ENCODE measurements around the gene HERPUD2.
A peak's percentile ranks its signal among the peaks of the same experiment; 100 is the strongest.
"Not testable (repeated sequence)": the region's sequence is repeated elsewhere in the genome, so short reads cannot be mapped to it uniquely, and the experiment has no call there.

HERPUD2 gene

DNA sequence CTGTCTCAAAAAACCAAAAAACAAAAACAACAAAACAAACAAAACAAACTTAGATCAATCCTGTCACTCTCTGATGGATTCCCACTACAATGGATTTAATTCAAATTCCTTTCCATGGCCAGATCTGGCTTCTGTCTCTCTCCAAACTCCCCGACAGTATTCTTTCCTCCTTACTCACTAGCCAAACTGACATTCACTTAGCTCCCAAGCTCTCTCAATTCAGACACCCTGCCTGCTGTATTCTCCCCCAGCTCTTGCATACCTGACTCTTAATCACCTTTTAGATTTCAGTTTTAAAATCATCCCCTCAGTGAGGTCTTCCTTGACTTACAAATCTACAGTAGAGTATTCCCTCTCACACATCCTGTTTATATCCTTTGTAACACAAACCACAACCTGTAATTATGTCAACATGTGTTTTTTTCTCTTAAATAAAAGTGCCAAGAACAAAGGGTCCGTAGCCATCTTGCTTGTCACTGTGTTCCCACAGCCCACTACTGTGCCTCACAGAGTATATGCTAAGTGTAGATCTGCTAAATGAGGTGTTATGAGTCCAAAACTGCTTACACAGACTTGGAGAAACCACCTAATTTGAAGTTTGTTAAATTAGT is 14.4 kb downstream of the HERPUD2 start:
- no peak for DNase-seq (ENCODE audit: low read depth in 2 of 3, low spot score in 2 of 3)

DNA sequence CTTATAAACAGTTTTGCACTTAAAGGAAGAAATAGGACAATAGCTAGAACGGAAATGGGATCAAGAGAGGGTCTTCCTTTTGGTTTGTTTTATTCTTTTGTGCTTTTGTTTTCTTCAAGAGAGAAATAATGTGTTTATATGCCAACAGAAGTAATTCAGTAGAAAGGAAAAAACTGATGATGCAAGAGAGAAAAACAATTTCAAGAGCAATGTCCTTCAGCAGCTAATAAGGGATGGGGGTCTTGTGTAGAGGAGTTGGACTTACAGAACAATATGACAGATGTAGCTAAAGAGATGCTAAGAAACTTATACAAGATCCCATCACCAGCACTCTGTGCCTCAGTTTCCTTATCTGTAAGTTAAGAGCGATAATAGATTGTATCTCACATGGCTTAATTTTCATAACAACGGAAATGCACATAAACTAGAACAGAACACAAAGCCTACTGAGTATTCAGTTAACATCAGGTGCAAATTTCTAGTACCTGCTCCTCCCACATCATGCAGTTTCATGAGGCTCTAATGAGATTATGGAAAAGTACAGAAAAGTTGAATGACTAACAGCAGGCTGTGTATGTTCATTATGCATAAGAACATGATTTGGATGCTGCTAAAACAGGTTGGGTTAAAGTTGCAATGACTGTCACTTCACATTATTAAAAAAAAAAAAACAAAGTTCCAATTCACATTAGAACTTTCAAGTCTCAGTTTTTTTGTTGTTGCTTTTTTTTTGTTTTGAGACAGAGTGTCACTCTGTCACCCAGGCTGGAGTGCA is 17.2 kb downstream of the HERPUD2 start:
- DNase-seq (ENCODE audit: low read depth in 2 of 3, low spot score in 2 of 3), result no peak

DNA sequence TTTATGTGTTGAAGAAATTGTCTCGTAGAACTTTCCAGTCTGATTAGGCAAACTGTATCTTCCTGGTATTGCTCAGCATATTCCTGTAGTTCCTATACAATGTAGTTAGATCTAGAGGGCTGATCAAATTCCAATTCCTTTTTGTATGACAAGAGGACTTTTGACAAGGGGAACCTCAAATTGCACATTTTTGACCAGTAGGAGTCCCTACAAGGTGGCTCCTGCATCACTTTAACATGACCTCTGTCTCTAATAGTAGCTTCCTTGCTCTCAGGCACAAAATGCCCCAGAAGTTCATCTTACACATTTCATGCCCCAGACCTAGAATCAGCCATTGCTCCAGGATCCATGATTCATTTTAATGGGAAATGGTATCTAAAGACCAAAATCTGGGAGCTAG is 18.7 kb downstream of the HERPUD2 start:
- no peak for DNase-seq (ENCODE audit: low read depth in 2 of 3, low spot score in 2 of 3)

- no peak for DNase-seq (ENCODE audit: low read depth in 2 of 3, low spot score in 2 of 3)
Measured at GRCh38 chr7:35670856-35671569, 23.9 kb downstream of the HERPUD2 start.

DNA sequence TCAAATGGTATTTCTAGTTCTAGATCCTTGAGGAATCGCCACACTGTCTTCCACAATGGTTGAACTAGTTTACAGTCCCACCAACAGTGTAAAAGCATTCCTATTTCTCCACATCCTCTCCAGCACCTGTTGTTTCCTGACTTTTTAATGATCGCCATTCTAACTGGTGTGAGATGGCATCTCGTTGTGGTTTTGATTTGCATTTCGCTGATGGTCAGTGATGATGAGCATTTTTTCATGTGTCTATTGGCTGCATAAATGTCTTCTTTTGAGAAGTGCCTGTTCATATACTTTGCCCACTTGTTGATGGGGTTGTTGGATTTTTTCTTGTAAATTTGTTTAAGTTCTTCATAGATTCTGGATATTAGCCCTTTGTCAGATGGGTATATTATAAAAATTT is 34.5 kb downstream of the HERPUD2 start:
- not testable (repeated sequence) for DNase-seq (ENCODE audit: low read depth in 2 of 3, low spot score in 2 of 3)

DNA sequence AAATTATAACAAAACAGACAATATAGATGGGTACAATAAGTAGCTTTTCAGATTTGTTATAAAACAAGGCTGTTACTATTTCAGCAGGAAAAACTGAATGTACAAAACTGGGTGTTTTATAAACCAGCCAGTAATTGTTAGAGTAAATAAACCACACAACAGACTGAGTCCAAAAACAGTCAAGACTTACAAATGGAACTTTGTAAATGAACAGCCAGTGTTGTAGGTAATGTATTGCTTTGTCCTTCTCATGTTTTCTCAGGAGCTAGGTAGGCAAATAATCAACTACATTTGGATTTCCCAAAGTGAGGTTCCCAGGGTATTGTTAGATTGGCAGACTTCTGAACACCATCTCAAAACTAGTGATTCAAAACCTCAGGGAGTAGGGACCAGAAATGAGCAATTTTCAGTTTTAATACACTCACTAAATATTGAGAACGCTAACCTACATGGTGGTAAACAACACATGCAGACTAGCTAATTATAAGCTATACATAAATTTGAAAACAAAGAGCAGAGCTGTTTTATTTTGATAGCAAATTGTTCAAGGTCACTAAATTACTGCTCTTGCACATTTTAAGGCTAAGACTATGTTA is 36.2 kb downstream of the HERPUD2 start:
- DNase-seq (ENCODE audit: low read depth in 2 of 3, low spot score in 2 of 3), result no peak

GRCh38 chr7:35657125-35657524 is 37.8 kb downstream of the HERPUD2 start:
- no peak for DNase-seq (ENCODE audit: low read depth in 2 of 3, low spot score in 2 of 3)

GRCh38 chr7:35654558-35654957 is 40.4 kb downstream of the HERPUD2 start:
- not testable (repeated sequence) for DNase-seq (ENCODE audit: low read depth in 2 of 3, low spot score in 2 of 3)

GRCh38 chr7:35652124-35652523 is 42.8 kb downstream of the HERPUD2 start:
- DNase-seq (ENCODE audit: low read depth in 2 of 3, low spot score in 2 of 3), result no peak

GRCh38 chr7:35650751-35651150 is 44.2 kb downstream of the HERPUD2 start:
- DNase-seq (ENCODE audit: low read depth in 2 of 3, low spot score in 2 of 3), result no peak

DNA sequence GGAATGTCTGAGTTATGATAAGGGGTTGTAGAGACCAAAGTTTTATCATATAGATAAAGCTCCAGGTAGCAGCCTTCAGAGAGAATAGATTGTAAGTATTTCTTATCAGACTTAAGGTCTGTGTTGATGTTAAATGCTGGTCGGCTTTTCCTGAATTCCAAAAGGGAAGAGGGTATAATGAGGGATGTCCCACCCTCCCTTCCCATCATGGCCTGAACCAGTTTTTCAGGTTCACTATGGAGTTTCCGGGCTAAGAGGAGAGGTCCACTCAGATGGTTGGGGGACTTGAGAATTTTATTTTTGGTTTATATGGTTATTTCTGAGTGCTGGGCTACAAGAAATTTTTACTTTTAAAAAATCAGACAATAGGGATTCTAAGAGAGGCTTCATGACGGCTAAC is 45.2 kb downstream of the HERPUD2 start:
- no peak for DNase-seq (ENCODE audit: low read depth in 2 of 3, low spot score in 2 of 3)

DNA sequence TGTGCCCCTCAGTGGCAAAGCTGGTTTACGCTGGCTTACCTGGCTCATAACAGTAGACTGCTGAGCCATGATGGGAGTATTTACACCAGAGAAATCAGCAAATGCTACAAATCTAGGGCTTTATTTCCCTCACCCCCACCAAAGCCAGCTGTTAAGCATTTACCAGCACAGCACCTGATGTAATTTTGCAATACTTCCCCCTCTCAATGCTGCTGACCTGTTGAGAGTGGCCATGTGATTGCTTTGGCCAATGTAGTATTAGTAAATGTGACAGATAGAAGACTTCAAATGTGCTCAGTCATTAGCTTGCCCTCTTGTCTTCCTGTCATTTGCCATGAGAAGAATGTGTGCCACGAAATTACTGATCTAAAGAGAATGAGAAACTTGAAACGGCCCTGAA is 46.6 kb downstream of the HERPUD2 start:
- no peak for DNase-seq (ENCODE audit: low read depth in 2 of 3, low spot score in 2 of 3)

- DNase-seq (ENCODE audit: low read depth in 2 of 3, low spot score in 2 of 3), result no peak
Measured at GRCh38 chr7:35647171-35647574, 47.8 kb downstream of the HERPUD2 start.

DNA sequence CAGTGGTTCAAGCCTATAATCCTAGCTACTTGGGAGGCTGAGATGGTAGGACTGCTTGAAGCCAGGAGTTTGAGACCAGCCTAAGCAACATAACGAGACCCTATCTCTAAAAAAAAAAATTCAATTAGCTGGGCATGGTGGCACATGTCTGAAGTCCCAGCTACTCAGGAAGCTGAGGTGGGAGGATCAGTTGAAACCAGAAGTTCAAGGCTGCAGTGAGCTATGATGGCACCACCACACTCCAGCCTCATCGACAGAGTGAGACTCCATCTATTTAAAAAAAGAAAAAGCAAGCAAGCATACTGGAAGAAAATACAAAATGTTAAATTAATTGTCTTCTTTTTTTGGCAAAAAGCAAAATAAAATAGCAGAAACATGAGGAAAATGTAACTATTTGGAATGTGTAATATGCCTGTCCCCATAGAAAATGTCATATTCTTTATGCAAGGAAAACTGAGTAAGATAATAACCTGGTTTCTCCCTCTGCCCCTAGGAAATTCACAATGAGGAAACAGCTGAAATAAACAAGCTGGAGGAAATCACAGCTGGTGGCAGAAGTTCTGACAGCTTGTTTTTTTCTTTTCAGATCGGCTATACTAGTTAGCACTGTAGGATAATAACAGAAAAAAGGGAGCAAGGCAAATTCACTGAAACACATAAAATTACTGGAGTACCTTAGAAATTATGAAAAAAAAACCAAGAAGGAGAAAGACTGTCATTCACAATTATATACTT is 48.5 kb downstream of the HERPUD2 start:
- DNase-seq (ENCODE audit: low read depth in 2 of 3, low spot score in 2 of 3), result no peak

GRCh38 chr7:35645691-35646090 is 49.2 kb downstream of the HERPUD2 start:
- no peak for DNase-seq (ENCODE audit: low read depth in 2 of 3, low spot score in 2 of 3)

DNA sequence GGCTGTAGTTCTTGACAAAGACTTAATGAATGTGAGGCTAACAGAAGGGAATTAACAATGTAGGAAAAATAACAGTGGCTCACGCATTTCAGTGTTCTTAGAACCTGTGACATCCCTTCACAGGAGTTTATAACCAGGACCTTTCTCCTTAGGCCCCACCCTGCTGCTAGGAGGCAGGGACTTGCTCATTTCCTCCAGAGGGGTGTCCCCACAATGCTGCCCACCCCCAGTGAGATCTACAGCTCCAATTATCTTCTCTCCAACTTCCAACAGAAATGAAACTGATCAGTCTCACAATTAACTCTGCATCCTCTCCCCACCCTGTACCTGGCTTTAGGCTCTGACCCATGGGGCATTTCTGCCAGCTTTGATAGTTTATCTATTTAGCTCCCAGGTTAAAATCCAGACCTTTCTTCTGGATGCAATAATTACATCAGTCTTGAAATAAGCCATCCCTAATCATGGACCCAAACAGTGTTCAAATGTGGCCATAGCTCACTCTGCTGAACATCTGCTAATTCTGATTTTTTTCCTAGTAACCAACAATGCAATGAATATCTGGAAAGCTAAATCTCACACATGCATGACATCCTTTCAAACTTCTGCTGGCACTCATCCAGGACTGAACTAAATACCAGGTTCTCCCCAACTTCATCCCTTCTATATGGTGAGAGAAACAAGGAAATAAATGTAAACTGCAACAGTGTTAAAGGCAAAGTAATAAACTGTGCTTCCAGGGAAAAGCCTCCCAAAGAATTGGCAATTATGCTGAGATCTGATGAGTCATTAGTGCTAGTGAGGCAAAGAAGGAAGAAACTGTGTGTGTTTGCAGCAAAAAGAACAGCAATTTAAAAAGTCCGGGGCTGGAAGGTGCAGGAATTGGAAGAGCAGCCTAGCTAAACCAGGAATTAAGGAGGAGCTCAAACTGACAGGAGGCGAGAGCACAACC is 64.6 kb downstream of the HERPUD2 start:
- no peak for DNase-seq (ENCODE audit: low read depth in 2 of 3, low spot score in 2 of 3)

DNA sequence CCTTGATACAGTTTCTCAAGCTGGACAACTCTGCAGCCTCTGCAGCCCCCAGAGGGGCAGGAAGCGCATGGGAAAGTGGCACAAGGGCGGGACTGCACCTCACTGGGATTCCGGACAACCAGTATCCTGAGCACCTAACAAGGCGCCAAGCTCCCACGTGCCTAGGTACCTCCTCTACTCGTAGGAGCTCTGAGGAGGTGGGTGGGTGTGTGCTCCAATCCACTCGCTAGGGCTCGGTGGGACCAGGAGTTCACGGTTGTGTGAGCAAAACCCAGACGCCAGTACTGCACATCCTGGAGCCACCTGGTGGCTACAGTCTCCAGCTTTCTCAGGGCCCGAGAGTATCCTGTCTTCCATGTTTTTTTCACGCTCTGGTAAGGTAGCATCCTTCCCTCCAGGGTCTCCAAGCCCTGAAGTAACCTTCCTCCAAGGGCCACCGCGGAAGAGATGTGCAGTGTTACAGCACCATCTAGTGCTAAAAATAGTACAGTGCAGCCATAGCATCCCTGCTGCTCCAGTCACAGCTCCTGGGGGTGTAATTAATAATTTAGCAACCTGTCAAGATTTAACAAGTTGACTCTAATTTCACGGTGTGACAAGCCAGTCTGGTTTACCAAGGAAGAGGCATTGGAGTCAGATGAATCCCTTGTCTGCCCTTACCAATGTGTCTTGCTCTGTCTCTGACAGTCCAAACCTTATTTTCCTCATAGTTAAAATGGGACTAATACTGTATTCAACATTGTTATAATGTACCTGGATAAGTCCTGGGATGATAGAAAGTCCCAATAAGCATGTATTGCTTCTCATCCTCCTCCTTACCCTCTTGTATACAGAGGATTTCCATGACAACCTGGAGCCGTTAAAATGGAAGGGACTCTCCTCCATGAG is 70.4 kb downstream of the HERPUD2 start:
- peak in 1 of 3 experiments; percentile 8 for DNase-seq (ENCODE audit: low read depth in 2 of 3, low spot score in 2 of 3)

- DNase-seq (ENCODE audit: low read depth in 2 of 3, low spot score in 2 of 3), result no peak
Measured at GRCh38 chr7:35623381-35623780, 71.6 kb downstream of the HERPUD2 start.

DNA sequence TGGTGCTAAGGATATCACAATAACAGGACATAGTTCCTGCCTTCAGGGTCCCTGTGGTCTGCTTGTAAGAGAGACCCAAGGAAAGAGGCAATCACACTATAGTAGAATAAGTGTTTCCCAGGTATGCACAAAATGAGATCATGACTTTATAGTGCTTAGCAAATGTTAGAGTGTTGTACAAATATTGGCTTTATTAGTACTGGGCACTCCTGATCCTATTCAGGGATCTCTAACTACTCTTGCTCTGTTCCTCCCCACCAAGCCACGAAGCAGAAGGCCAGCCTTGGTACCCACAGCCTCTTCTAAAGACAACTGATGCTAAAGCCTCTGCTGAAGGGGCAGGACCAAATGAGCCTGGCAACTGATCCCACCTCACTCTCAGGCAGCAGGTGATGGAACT is 75.1 kb downstream of the HERPUD2 start:
- DNase-seq (ENCODE audit: low read depth in 2 of 3, low spot score in 2 of 3), result no peak
